GM21515 (cell line): ENCODE data around the gene DNAH17.
"Not testable (repeated sequence)": the region's sequence is repeated elsewhere in the genome, so short reads cannot be mapped to it uniquely, and the experiment has no call there.

ENCODE experiments used
- ATAC-seq: cut with Tn5 transposase; IDR thresholded peaks from one replicate; pipeline ENCODE4 v1.9.1; 2021; ENCODE audit not compliant: unreplicated experiment

The DNAH17 gene

GRCh38 chr17:78526231-78527025 lies 50.8 kb downstream of the DNAH17 start:
- ATAC-seq: no peak

DNA sequence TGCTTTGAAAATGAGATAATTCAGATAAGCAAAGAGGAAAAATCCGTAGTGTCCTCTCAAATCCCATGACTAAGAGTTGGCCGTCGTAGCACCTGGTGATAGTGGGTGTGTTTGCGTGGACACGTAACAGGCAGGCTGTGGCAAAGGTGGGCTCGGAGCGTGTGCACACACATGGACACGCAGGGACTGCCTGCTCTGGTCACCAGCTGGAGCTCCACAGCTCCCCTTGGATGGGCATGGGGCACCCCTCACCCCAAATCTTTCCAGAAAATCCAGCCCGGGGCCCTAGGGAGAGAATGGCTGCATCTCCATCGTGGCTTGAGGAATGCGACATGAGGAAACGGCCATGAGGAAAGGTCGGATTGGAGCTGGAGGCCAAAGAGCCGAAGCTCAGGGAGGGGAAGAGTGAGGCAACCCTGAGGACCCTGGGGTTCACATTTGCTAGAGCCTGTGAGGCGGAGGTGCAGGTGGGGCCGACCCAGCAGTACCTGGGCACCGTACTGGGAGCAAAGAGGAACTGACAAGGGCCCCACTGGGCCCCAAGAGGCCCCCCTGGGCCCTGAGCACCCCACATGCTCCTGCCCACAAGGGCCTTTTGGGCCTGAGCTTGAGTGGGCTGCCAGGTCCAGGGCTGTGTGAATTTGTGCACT lies 51.6 kb downstream of the DNAH17 start:
- ATAC-seq: no peak

- no peak for ATAC-seq
Observed at GRCh38 chr17:78524870-78525510, 52.2 kb downstream of the DNAH17 start.

GRCh38 chr17:78523934-78524655 lies 53.1 kb downstream of the DNAH17 start:
- no peak for ATAC-seq

GRCh38 chr17:78522031-78522809 lies 55.0 kb downstream of the DNAH17 start:
- ATAC-seq: no peak

DNA sequence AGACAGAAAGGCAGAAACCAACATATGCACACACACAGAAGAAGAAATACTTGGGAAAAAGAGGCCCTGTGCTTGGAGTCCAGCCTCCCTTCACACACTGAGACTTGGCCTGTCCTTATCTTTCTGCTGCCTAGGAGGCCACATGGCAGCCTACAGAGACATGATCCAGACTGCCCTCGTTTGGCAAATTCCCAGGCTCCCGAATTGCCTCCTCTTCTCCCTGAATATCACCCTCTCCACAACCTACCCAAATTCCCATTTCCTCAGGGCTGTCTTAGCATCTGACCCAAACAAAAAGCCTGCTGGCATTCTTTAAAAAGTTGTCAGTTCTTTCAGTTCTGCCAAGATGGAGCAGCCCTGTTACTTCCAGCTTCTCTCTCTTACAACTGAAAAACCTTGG lies 59.8 kb downstream of the DNAH17 start:
- no peak for ATAC-seq

DNA sequence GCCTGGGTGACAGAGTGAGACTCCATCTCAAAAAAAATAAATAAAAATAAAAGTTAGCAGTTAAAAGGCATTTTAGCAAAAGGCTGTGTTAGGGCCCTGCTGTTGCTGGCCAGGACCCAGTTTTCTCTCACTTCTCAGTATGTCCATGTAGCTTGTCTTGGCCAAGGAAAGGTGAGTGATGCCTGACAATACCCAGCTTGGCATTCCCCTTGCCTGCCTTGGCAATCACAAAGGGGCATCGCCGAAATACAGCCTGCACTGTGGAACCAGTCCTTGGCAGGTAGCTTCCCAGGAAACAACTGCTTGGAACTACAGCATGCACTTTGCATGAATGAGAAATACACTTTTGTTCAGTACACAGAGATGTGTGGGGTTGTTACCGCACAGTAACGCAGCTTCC lies 61.7 kb downstream of the DNAH17 start:
- ATAC-seq: no peak

GRCh38 chr17:78514521-78514920 lies 62.7 kb downstream of the DNAH17 start:
- ATAC-seq: no peak

- no peak for ATAC-seq
Observed at GRCh38 chr17:78512976-78513375, 64.2 kb downstream of the DNAH17 start.

DNA sequence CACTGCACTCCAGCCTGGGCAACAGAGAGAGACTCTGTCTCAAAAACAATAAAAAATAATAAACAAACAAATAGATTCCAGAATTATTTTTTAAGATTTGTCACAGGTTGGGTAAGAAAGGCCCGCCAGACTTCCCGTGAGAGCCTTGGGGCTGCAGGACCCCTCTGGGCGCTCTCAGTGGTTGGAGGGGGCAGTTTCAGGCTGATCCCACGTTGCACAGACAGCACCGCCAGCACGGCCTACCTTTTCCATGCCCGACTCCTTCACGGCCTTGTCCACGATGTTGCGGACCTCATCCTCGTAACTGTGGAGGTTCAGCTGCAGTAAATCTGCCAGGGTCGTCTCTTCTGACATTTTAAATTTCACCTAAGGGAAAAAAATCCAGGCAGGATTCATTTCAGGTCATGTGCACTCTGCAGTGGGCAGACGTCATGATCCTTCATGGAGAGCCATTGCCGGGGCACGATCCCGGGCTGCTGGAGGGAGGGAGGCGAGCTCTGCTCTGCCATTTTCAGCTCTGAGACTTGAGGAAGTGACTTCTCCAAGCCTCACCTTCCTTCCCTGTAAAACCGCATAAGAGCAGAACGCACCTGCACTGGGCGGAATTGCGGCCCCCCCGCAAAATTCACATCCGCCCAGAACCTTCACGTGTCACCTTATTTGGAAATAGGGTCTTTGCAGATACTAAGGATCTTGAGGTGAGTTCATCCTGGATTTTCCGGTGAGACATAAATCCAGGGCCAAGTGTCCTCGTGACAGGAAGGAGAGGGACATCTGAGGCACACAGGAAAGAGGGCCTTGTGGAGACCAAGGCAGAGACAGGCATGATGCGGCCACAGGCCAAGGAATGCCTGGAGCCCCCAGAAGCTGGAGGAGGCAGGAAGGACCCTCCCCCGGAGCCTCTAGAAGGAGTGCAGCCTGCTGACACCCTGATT lies 66.8 kb downstream of the DNAH17 start:
- no peak for ATAC-seq

DNA sequence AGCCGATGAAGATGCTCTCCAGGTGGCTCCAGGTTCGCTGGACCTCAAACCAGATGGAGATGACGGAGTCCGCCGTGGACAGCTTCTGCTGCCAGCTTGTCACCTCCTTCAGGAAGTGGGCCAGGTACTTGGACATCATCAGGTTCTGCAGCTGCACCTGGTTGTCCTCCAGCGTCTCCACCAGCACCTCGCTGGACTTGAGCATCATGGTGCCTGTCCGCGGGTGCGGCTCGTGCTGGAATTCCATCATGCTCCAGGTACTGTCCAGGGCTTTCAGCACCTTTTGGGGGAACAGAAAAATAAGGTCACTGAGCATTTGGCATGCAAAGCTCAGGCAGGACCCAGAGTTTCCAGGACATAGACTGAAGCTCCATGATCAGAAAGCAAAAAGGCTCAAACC lies 69.7 kb downstream of the DNAH17 start:
- no peak for ATAC-seq

- no peak for ATAC-seq
Observed at GRCh38 chr17:78506454-78507309, 70.5 kb downstream of the DNAH17 start.

- no peak for ATAC-seq
Observed at GRCh38 chr17:78504156-78504925, 72.9 kb downstream of the DNAH17 start.

GRCh38 chr17:78503388-78503787 lies 73.8 kb downstream of the DNAH17 start:
- not testable (repeated sequence) for ATAC-seq

DNA sequence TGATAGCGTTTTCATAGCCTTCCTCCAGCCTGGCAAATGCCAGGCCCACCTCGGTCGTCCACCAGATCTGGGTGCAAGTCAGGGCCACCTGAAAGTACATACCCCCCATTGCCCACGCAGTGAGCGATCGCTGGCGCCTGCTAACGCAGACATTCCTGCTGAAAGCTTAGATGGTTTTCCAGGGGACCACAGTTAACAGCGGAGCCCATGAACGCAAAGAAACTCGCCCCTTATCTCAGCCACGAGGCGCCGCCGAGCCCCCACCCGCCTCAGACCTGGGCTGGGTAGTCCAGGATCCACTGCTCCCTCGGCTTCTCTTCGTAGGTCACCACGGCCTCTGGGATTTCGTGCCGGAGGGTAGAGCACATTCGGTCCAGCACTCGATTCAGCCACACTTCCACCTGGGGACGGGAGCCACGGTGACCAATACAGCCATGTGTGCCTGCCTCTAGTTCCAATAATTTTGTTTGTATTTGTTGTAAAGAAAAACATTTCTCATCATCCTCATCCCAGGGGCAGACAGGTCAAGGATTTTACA lies 74.5 kb downstream of the DNAH17 start:
- no peak for ATAC-seq

- no peak for ATAC-seq
Observed at GRCh38 chr17:78501241-78502036, 75.8 kb downstream of the DNAH17 start.

DNA sequence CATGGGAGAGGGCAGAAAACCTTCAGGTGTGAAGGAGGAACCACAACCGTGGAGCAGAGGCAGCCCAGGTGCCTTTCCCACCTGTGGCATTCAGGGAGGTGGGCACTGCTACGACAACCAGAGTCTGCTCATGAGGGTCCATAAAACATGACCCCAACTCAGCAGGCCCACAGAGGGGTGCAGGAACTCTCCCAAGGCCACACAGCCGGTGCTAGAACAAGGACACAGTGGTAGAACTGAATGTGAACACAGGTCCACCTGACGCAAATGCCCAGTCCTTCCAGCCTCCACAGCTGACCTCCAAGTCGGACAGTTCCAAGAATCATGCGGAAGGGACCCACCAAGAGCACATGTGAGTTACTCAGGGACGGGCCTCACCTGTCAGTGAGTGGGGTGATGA lies 76.4 kb downstream of the DNAH17 start:
- ATAC-seq: no peak
